K562 (cell line): Measurements from ENCODE around the gene TRIP12. TPM values are rescaled to one million over a fixed set of nuclear protein-coding genes. Genes with fewer than 3 reads are reported as not detected.

Experiments
- ASH1L ChIP-seq: fragments of 450-650 bp; IDR thresholded peaks from 2 replicates; pipeline ENCODE4 v1.6.1; 2018; ENCODE audit warnings: borderline replicate concordance, mild to moderate bottlenecking, low read depth; ENCODE audit not compliant: partially characterized antibody
- BMI1 ChIP-seq: fragments of 150-350 bp; IDR thresholded peaks from 2 replicates; pipeline ENCODE4 v1.6.1; 2014; ENCODE audit warnings: low read length
- CBFA2T2 ChIP-seq: fragments of 450-650 bp; conservative IDR thresholded peaks from 2 replicates; pipeline ENCODE4 v1.6.1; 2017; ENCODE audit warnings: mild to moderate bottlenecking
- IFI16 ChIP-seq: fragments of 250-450 bp; sonication (Bioruptor Pico); IDR thresholded peaks from 2 replicates; pipeline ENCODE4 v2.1.2; 2022; ENCODE audit warnings: mild to moderate bottlenecking, inconsistent platforms
- JUND ChIP-seq, 2 experiments: IDR thresholded peaks; 2 replicates in 1 of 2; 3 replicates in 1 of 2; pipeline ENCODE4 v1.6.1; 2011; ENCODE audit warnings: borderline replicate concordance in 2 of 2, low read depth in 2 of 2, low read length in 2 of 2, improper control_type of control experiment in 1 of 2, missing biosample characterization in 1 of 2, missing genetic modification characterization in 1 of 2, missing genetic modification reagents in 1 of 2
- MCM3 ChIP-seq: fragments of 450-650 bp; IDR thresholded peaks from 2 replicates; pipeline ENCODE4 v1.6.1; 2016
- MXI1 ChIP-seq: IDR thresholded peaks from 2 replicates; pipeline ENCODE4 v1.6.1; 2011; ENCODE audit warnings: low read depth, mild to moderate bottlenecking, improper control_type of control experiment, low read length
- NCOA6 ChIP-seq: fragments of 450-650 bp; IDR thresholded peaks from 2 replicates; pipeline ENCODE4 v1.6.1; 2017; ENCODE audit warnings: mild to moderate bottlenecking
- NFXL1 ChIP-seq: fragments of 450-650 bp; formaldehyde crosslinking; IDR thresholded peaks from 2 replicates; pipeline ENCODE4 v1.4.0; 2021; ENCODE audit warnings: mild to moderate bottlenecking
- NR2C1 ChIP-seq, 2 experiments: fragments of 450-650 bp; IDR thresholded peaks; 2 replicates each; pipeline ENCODE4 v1.6.1; 2017; ENCODE audit warnings: mild to moderate bottlenecking in 2 of 2, antibody characterized with exemption in 1 of 2, inconsistent platforms in 1 of 2, missing compliant biosample characterization in 1 of 2, missing genetic modification characterization in 1 of 2
- PCBP2 ChIP-seq: fragments of 200-400 bp; formaldehyde crosslinking; IDR thresholded peaks from 2 replicates; pipeline ENCODE4 v1.6.1; 2018; ENCODE audit warnings: low read length, low read depth, mild to moderate bottlenecking, moderate library complexity; ENCODE audit not compliant: poor library complexity, severe bottlenecking
- RCOR1 ChIP-seq, 2 experiments: IDR thresholded peaks; 2 replicates each; pipeline ENCODE4 v1.6.1; 2012; ENCODE audit warnings: low read depth in 2 of 2, low read length in 2 of 2, borderline replicate concordance in 1 of 2, improper control_type of control experiment in 1 of 2
- SREBF1 ChIP-seq: fragments of 150-350 bp; IDR thresholded peaks from 2 replicates; pipeline ENCODE4 v1.6.1; 2014; ENCODE audit warnings: antibody characterized with exemption, low read depth, low read length, borderline replicate concordance
- ZNF134 ChIP-seq: fragments of 250-450 bp; sonication (Bioruptor Pico); conservative IDR thresholded peaks from 2 replicates; pipeline ENCODE4 v1.4.0; 2020
- polyA plus RNA-seq, 8 experiments: library from polyadenylated mRNA; depleted of rRNA in 4 of 8; stranded (reverse) in 5 of 8; unstranded in 3 of 8; fragments of >200 nt; fragmentation: Nextera tagmentation in 2 of 8; fragmentation: Illumina TruSeq in 1 of 8; extraction: Ambion mirVana in 2 of 8; extraction: Trizol in 1 of 8; gene quantifications; 2 replicates each; pipeline versions ENCODE4 v1.2.1 to v1.2.3, GENCODE V29; 2011 to 2014; ENCODE audit warnings: inconsistent platforms in 1 of 8, missing spikeins in 1 of 8
- total RNA-seq, 7 experiments: library from RNA; depleted of rRNA in 6 of 7; stranded (reverse); fragments of >200 nt in 6 of 7; fragmentation: Illumina TruSeq in 2 of 7; extraction: Trizol in 2 of 7; gene quantifications; 2 replicates each; pipeline versions ENCODE4 v1.2.1 to v1.2.3, GENCODE V29; 2011 to 2021; ENCODE audit warnings: low replicate concordance in 1 of 7
- TF ChIP-seq, protein P1 (sequence below), 2 experiments: fragments of 450-650 bp in 1 of 2; sonication (generic) in 1 of 2; formaldehyde crosslinking in 1 of 2; IDR thresholded peaks; 2 replicates each; pipeline versions ENCODE4 v1.7.1 to v1.9.0; 2016 to 2022; ENCODE audit warnings: inconsistent platforms in 1 of 2, mild to moderate bottlenecking in 1 of 2, missing genetic modification reagents in 1 of 2
- TF ChIP-seq, protein P2 (sequence below): sonication (generic); formaldehyde crosslinking; IDR thresholded peaks from 2 replicates; pipeline ENCODE4 v1.8.0; 2022; ENCODE audit warnings: missing genetic modification reagents, mild to moderate bottlenecking, borderline replicate concordance

Gene TRIP12
- total and polyA plus RNA-seq, 9 of the 15 experiments (the other 6 are each of a cell fraction or from before 2014, with no cell fraction given) = 15.2 to 131 (median 80.1) TPM

DNA sequence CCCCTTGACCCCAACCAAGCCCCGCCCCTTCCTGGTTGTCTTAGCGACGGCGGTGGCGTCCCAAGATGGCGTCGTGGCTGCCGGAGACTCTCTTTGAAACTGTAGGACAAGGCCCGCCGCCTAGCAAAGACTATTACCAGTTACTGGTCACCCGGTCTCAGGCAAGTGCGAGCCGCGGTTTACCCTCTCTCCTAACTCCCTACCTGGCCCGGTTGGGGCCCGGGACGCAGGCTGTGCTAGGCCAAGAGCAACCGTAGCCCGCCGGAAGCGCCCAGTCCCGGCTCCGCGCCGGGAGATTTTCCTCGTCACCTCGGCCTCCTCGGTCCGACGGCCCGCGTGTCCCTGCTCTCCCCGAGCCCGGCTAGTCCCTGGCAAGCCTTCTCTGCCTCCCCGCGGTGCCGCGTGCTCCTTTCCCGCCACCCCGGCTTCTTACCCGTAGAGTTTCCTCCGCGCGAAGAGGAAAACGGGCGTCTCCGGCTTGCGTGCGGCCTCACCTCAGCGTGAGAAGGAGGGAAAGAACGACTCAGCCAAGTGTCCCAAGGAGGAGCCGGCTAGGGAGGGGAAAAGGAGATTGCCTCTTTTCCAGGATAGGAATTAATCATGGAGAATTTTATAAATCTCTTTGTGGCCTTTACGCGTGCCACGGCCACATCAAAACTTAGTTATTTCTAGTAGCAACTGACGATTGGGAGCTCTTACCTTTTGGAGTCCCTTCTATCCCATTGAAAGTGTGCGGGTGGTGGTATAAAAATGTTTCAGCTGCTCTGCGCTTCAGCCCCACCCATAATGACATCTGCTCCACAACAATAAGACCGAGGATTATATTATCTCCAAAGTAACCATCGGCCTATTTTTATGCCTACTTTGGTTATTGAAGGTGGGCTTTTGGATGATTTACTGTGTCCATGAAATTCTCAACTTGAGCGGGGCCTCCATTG lies 909 bp upstream of the TRIP12 start, which contains the start of gene FBXO36 (continued):
- TF ChIP-seq, protein P1, sequence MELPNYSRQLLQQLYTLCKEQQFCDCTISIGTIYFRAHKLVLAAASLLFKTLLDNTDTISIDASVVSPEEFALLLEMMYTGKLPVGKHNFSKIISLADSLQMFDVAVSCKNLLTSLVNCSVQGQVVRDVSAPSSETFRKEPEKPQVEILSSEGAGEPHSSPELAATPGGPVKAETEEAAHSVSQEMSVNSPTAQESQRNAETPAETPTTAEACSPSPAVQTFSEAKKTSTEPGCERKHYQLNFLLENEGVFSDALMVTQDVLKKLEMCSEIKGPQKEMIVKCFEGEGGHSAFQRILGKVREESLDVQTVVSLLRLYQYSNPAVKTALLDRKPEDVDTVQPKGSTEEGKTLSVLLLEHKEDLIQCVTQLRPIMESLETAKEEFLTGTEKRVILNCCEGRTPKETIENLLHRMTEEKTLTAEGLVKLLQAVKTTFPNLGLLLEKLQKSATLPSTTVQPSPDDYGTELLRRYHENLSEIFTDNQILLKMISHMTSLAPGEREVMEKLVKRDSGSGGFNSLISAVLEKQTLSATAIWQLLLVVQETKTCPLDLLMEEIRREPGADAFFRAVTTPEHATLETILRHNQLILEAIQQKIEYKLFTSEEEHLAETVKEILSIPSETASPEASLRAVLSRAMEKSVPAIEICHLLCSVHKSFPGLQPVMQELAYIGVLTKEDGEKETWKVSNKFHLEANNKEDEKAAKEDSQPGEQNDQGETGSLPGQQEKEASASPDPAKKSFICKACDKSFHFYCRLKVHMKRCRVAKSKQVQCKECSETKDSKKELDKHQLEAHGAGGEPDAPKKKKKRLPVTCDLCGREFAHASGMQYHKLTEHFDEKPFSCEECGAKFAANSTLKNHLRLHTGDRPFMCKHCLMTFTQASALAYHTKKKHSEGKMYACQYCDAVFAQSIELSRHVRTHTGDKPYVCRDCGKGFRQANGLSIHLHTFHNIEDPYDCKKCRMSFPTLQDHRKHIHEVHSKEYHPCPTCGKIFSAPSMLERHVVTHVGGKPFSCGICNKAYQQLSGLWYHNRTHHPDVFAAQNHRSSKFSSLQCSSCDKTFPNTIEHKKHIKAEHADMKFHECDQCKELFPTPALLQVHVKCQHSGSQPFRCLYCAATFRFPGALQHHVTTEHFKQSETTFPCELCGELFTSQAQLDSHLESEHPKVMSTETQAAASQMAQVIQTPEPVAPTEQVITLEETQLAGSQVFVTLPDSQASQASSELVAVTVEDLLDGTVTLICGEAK (IDR thresholded peaks at IDR 0.05) = peak; percentile 68
- TF ChIP-seq, protein P1 (CRISPR knock-in tag; IDR thresholded peaks at IDR 0.05) = no peak
- TF ChIP-seq RCOR1 (IDR thresholded peaks at IDR 0.05; ENCODE audit: borderline replicate concordance in 1 of 2, low read depth in 2 of 2, low read length in 2 of 2) (no peak), NCOA6 (peak; percentile 29; the same call in 1 of the 2 replicates), PCBP2 (no peak), ASH1L (no peak), ZNF134 (CRISPR knock-in tag) (no peak), SREBF1 (no peak), CBFA2T2 (no peak), BMI1 (peak; percentile 86), MCM3 (no peak), MXI1 (peak; percentile 70), NR2C1 (IDR thresholded peaks at IDR 0.05) (no peak), NR2C1 (tag; IDR thresholded peaks at IDR 0.05) (no peak), JUND (IDR thresholded peaks at IDR 0.05; ENCODE audit: borderline replicate concordance, low read depth, low read length) (no peak), JUND (tag; IDR thresholded peaks at IDR 0.05; ENCODE audit: borderline replicate concordance, low read depth, low read length) (no peak), NFXL1 (CRISPR knock-in tag) (no peak), IFI16 (CRISPR knock-in tag) (no peak)
- TF ChIP-seq, protein P2, sequence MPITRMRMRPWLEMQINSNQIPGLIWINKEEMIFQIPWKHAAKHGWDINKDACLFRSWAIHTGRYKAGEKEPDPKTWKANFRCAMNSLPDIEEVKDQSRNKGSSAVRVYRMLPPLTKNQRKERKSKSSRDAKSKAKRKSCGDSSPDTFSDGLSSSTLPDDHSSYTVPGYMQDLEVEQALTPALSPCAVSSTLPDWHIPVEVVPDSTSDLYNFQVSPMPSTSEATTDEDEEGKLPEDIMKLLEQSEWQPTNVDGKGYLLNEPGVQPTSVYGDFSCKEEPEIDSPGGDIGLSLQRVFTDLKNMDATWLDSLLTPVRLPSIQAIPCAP (CRISPR knock-in tag) = no peak
